Liver (tissue), 9 donors: Measurements from ENCODE around the gene IQCH. TPM values are rescaled to one million over a fixed set of nuclear protein-coding genes. Genes with fewer than 3 reads are reported as not detected.

ENCODE experiments used
- DNase-seq: peaks from one replicate; pipeline ENCODE4 v3.0.0-alpha.2; 2017; ENCODE audit warnings: low spot score
- H3K27ac ChIP-seq, 2 donors: one replicate each; pipeline ENCODE4 v1.7.0; 2013; ENCODE audit warnings: inconsistent platforms in 2 of 2, low read length in 2 of 2, control low read depth in 1 of 2, low read depth in 1 of 2, mild to moderate bottlenecking in 1 of 2
- H3K27me3 ChIP-seq, 4 donors: one replicate each; pipeline versions ENCODE4 v1.6.1 to v1.7.0; 2013; ENCODE audit warnings: low read length in 3 of 4, inconsistent platforms in 1 of 4, mild to moderate bottlenecking in 1 of 4, moderate library complexity in 1 of 4; ENCODE audit not compliant: control insufficient read depth in 4 of 4, insufficient read depth in 4 of 4
- H3K36me3 ChIP-seq, 4 donors: one replicate each; pipeline versions ENCODE4 v1.6.1 to v1.7.0; 2013; ENCODE audit warnings: low read length in 3 of 4, mild to moderate bottlenecking in 3 of 4, low read depth in 1 of 4, moderate library complexity in 1 of 4; ENCODE audit not compliant: control insufficient read depth in 4 of 4, insufficient read depth in 3 of 4
- H3K4me1 ChIP-seq, 4 donors: one replicate each; pipeline versions ENCODE4 v1.6.1 to v1.7.0; 2013; ENCODE audit warnings: low read length in 3 of 4, mild to moderate bottlenecking in 3 of 4, moderate library complexity in 1 of 4; ENCODE audit not compliant: control insufficient read depth in 4 of 4, insufficient read depth in 4 of 4
- H3K4me3 ChIP-seq, 3 donors: one replicate each; pipeline versions ENCODE4 v1.6.1 to v1.7.0; 2013; ENCODE audit warnings: low read length in 3 of 3, control low read depth in 1 of 3, low read depth in 1 of 3, mild to moderate bottlenecking in 1 of 3
- H3K9ac ChIP-seq, 2 donors: one replicate each; pipeline ENCODE4 v1.7.0; 2013; ENCODE audit warnings: low read length in 2 of 2, mild to moderate bottlenecking in 2 of 2, moderate library complexity in 2 of 2, control low read depth in 1 of 2, low read depth in 1 of 2
- H3K9me3 ChIP-seq, 4 donors: one replicate each; pipeline versions ENCODE4 v1.6.1 to v1.7.0; 2013; ENCODE audit warnings: low read length in 3 of 4; ENCODE audit not compliant: control insufficient read depth in 4 of 4
- CTCF ChIP-seq: fragments of 150-350 bp; IDR thresholded peaks from 2 replicates; pipeline ENCODE4 v1.5.1; 2017; ENCODE audit warnings: improper control_type of control experiment, low read depth, low read length; ENCODE audit not compliant: missing input control
- EGR1 ChIP-seq, 2 donors: IDR thresholded peaks; 2 replicates each; pipeline ENCODE4 v1.6.1; 2016 to 2018; ENCODE audit warnings: antibody characterized with exemption in 2 of 2, low read depth in 2 of 2
- FOXA1 ChIP-seq: IDR thresholded peaks from 2 replicates; pipeline ENCODE4 v1.6.1; 2016; ENCODE audit warnings: antibody characterized with exemption
- GABPA ChIP-seq, 2 donors: IDR thresholded peaks in 1 of 2; conservative IDR thresholded peaks in 1 of 2; 2 replicates each; pipeline ENCODE4 v1.6.1; 2016; ENCODE audit warnings: antibody characterized with exemption in 2 of 2, mild to moderate bottlenecking in 1 of 2, moderate library complexity in 1 of 2
- HNF4A ChIP-seq, 2 donors: conservative IDR thresholded peaks; 2 replicates each; pipeline ENCODE4 v1.6.1; 2016; ENCODE audit warnings: antibody characterized with exemption in 2 of 2, mild to moderate bottlenecking in 2 of 2
- HNF4G ChIP-seq: IDR thresholded peaks from 2 replicates; pipeline ENCODE4 v1.6.1; 2016; ENCODE audit warnings: antibody characterized with exemption
- JUND ChIP-seq, 2 donors: IDR thresholded peaks; 2 replicates each; pipeline ENCODE4 v1.6.1; 2016; ENCODE audit warnings: antibody characterized with exemption in 2 of 2
- MAX ChIP-seq: IDR thresholded peaks from 2 replicates; pipeline ENCODE4 v1.6.1; 2016; ENCODE audit warnings: antibody characterized with exemption
- NR2F2 ChIP-seq: IDR thresholded peaks from 2 replicates; pipeline ENCODE4 v1.6.1; 2016; ENCODE audit warnings: antibody characterized with exemption
- REST ChIP-seq: IDR thresholded peaks from 2 replicates; pipeline ENCODE4 v1.6.1; 2016; ENCODE audit warnings: antibody characterized with exemption, mild to moderate bottlenecking
- SP1 ChIP-seq: IDR thresholded peaks from 2 replicates; pipeline ENCODE4 v1.6.1; 2018; ENCODE audit warnings: antibody characterized with exemption, mild to moderate bottlenecking
- WGBS: extraction: QIAGEN DNeasy Blood & Tissue Kit; methylation state at CpG from one replicate; pipeline ENCODE4 v1.1.7; 2013; 5-methylcytosine and 5-hydroxymethylcytosine counted together
- polyA plus RNA-seq, 2 donors: library from polyadenylated mRNA; stranded (reverse) in 1 of 2; unstranded in 1 of 2; fragments of 200-250 nt in 1 of 2; fragments of >200 nt in 1 of 2; fragmentation: Nextera tagmentation in 1 of 2; extraction: Ambion mirVana in 1 of 2; gene quantifications; one replicate each; pipeline versions ENCODE4 v1.2.1 to v1.2.3, GENCODE V29; 2013 to 2015
- total RNA-seq, 2 donors: library from RNA; depleted of rRNA; stranded (reverse); fragments of >200 nt; gene quantifications; one replicate each; pipeline ENCODE4 v1.2.3, GENCODE V29; 2014
- donor health status: healthy.
- donor health status: healthy.
- donor health status: healthy.
- donor health status: healthy.
- donor health status: healthy.

Gene IQCH
- total and polyA plus RNA-seq, 4 donors = 0.23 to 1.6 (median 0.86) TPM

DNA sequence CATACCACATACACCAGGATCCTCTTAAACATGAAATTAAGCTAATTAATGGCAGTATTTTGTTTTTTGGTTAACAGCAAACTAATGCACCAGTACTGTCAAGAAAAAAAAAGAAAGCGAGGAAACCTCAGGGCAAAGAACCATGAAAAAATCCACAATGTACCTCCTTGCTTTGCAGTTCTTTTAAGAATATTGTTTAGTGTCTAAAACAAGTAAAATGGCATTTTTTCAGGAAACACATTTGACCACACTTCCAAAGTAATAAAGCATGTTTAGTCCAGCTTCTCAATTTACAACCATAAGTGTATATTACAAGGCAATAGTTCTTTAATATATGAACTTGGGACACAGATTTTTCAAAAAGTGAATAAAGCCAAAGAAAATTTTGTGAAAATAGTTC lies 26.7 kb upstream of the IQCH start (continued):
- no peak for TF ChIP-seq CTCF
- no peak for TF ChIP-seq FOXA1

DNA sequence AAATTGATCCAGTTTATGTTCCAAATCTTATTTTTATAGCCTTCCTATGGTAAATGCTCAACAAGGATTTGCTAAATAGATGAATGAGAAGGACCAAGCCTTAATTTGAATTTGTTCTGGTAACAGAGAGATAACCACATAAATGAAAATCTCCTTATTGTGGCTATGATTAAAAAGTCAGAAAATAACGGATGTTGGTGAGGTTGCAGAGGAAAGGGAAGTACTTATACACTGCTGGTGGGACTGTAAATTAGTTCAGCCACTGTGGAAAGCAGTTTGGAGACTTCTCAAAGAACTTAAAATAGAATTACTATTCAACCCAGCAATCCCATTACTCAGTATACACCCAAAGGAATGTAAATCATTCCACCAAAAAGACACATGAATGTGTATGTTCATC lies 26.3 kb upstream of the IQCH start:
- H3K27me3 ChIP-seq = no peaks in the 10 kb centered on the region
- H3K9me3 ChIP-seq = no peaks in the 10 kb centered on the region
- H3K9ac ChIP-seq = no peak overlapping the region
- H3K4me3 ChIP-seq = no peak overlapping the region
- 78% methylated on average over 1 of the region's 1 CpG for WGBS
- no peak overlapping the region for H3K27ac ChIP-seq
- peaks cover 1 to 8% (median 7%) of the 10 kb centered on the region in 4 donors for H3K36me3 ChIP-seq
- no peaks in the 10 kb centered on the region for H3K4me1 ChIP-seq
- TF ChIP-seq EGR1 (IDR thresholded peaks at IDR 0.05; ENCODE audit: low read depth in 2 of 2) = no peak
- no peak for TF ChIP-seq HNF4G
- TF ChIP-seq HNF4A (conservative IDR thresholded peaks at IDR 0.05) = no peak
- TF ChIP-seq CTCF = no peak
- TF ChIP-seq MAX = no peak
- DNase-seq = no peak

DNA sequence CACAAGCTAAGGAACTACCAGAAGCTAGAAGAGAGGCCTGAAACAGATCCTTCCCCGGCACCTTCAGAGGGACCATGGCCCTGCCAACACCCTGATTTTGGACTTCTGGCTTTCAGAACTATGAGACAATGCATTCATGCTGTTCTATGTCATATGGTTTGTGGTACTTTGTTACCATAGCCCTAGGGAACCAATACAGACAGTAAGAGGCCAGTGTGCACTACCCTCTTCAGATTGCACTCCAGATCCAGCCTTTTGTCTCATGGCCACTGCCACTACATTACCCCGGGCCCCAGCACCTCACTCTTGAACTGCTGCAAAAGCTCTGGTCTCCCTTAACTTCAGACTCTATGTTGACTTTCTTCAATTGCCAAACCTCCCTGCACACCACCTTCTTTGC lies 24.1 kb upstream of the IQCH start:
- no peak for TF ChIP-seq CTCF
- Histone ChIP-seq H3K27me3 (no peaks in the 10 kb centered on the region), H3K9ac (no peak overlapping the region), H3K36me3 (peaks cover 1 to 11% (median 8%) of the 10 kb centered on the region in 4 donors), H3K4me1 (no peaks in the 10 kb centered on the region), H3K4me3 (no peak overlapping the region), H3K27ac (no peak overlapping the region), H3K9me3 (no peaks in the 10 kb centered on the region)
- DNase-seq = no peak
- WGBS = 99% methylated on average over 2 of the region's 2 CpGs

DNA sequence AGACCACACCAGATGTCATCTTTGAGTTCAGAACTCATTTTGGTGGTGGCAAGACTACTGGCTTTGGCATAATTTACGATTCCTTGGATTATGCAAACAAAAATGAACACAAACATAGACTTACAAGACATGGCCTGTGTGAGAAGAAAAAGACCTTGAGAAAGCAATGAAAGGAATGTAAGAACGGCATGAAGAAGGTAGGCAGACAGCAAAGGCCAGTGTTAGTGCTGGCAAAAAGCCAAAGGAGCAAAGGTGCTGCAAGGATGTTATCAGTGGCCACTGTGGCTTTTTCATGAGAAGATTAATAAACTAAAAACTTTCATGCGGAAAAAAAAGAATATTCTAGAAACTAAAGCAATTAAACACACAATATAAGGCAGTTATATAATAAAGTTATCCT lies 22.0 kb upstream of the IQCH start:
- no peaks in the 10 kb centered on the region for H3K4me1 ChIP-seq
- no peak overlapping the region for H3K4me3 ChIP-seq
- H3K27me3 ChIP-seq = no peaks in the 10 kb centered on the region
- 75% methylated on average over 3 of the region's 3 CpGs for WGBS
- DNase-seq = no peak
- no peak overlapping the region for H3K9ac ChIP-seq
- TF ChIP-seq EGR1 (IDR thresholded peaks at IDR 0.05; ENCODE audit: low read depth in 2 of 2) (no peak), HNF4G (no peak), NR2F2 (no peak), SP1 (no peak), JUND (IDR thresholded peaks at IDR 0.05) (no peak), REST (no peak), GABPA (IDR thresholded peaks at IDR 0.05 in 1 of 2, conservative IDR thresholded peaks at IDR 0.05 in 1 of 2) (no peak)
- H3K27ac ChIP-seq = no peak overlapping the region
- H3K36me3 ChIP-seq = peaks cover 1 to 11% (median 8%) of the 10 kb centered on the region in 4 donors
- H3K9me3 ChIP-seq = no peaks in the 10 kb centered on the region
